GM23338 (cell line): ENCODE data around the gene DDX24. TPM values are rescaled to one million over a fixed set of nuclear protein-coding genes. Genes with fewer than 3 reads are reported as not detected.

Source experiments
- ATAC-seq: fragments of 200-7000 bp; cut with Tn5 transposase; 3 replicates; pipeline ENCODE4 v1.9.1; 2020
- DNase-seq: peaks from one replicate; pipeline ENCODE4 v3.0.0-alpha.2; 2015; ENCODE audit warnings: low spot score
- H2AFZ ChIP-seq: fragments of 200-600 bp; sonication (generic); 2 replicates; pipeline ENCODE4 v1.8.0; 2016; ENCODE audit warnings: antibody characterized with exemption, mild to moderate bottlenecking, moderate library complexity
- H3F3A ChIP-seq: fragments of 200-600 bp; sonication (generic); replicated peaks from 2 replicates; pipeline ENCODE4 v1.8.0; 2017; ENCODE audit warnings: antibody characterized with exemption, mixed run types, low read depth
- H3K27ac ChIP-seq: fragments of 200-600 bp; sonication (generic); 2 replicates; pipeline ENCODE4 v1.6.1; 2016; ENCODE audit warnings: low read depth
- H3K27me3 ChIP-seq: fragments of 200-600 bp; sonication (generic); 2 replicates; pipeline ENCODE4 v1.8.0; 2016; ENCODE audit warnings: mild to moderate bottlenecking, mixed run types, moderate library complexity; ENCODE audit not compliant: insufficient read depth
- H3K36me3 ChIP-seq: fragments of 200-600 bp; sonication (generic); 2 replicates; pipeline ENCODE4 v1.8.0; 2016; ENCODE audit warnings: mild to moderate bottlenecking; ENCODE audit not compliant: insufficient read depth
- H3K4me1 ChIP-seq: fragments of 200-600 bp; sonication (generic); 2 replicates; pipeline ENCODE4 v1.8.0; 2016; ENCODE audit warnings: mild to moderate bottlenecking, moderate library complexity; ENCODE audit not compliant: insufficient read depth
- H3K4me2 ChIP-seq: fragments of 200-600 bp; sonication (generic); 2 replicates; pipeline ENCODE4 v1.7.1; 2017; ENCODE audit warnings: mixed run types
- H3K4me3 ChIP-seq: fragments of 200-600 bp; sonication (generic); 2 replicates; pipeline ENCODE4 v1.6.1; 2016; ENCODE audit warnings: mixed run types
- H3K79me2 ChIP-seq: fragments of 200-600 bp; sonication (generic); replicated peaks from 2 replicates; pipeline ENCODE4 v1.8.0; 2017; ENCODE audit warnings: mild to moderate bottlenecking; ENCODE audit not compliant: insufficient read depth
- H3K9me2 ChIP-seq: fragments of 200-600 bp; sonication (generic); 2 replicates; pipeline ENCODE4 v1.8.0; 2017; ENCODE audit not compliant: insufficient read depth
- H4K20me1 ChIP-seq: fragments of 200-600 bp; sonication (generic); replicated peaks from 2 replicates; pipeline ENCODE4 v1.8.0; 2017; ENCODE audit warnings: mild to moderate bottlenecking; ENCODE audit not compliant: insufficient read depth
- H3K27ac Mint-ChIP-seq: 2 replicates; pipeline ENCODE4 v1.8.0; 2020; ENCODE audit warnings: inconsistent platforms, mild to moderate bottlenecking, moderate library complexity, mixed read lengths
- H3K27me3 Mint-ChIP-seq: 3 replicates; pipeline ENCODE4 v1.8.0; 2022; ENCODE audit warnings: low read depth, mild to moderate bottlenecking, moderate library complexity, mixed read lengths, inconsistent platforms; ENCODE audit not compliant: insufficient read depth, poor library complexity
- H3K36me3 Mint-ChIP-seq: 3 replicates; pipeline ENCODE4 v1.8.0; 2021; ENCODE audit warnings: low read depth, mild to moderate bottlenecking, inconsistent platforms, moderate library complexity, mixed read lengths
- H3K4me1 Mint-ChIP-seq: 3 replicates; pipeline ENCODE4 v1.8.0; 2020; ENCODE audit warnings: mild to moderate bottlenecking, inconsistent platforms, mixed read lengths
- H3K4me3 Mint-ChIP-seq: 3 replicates; pipeline ENCODE4 v1.8.0; 2021; ENCODE audit warnings: moderate library complexity, mild to moderate bottlenecking, inconsistent platforms, mixed read lengths
- H3K9me3 Mint-ChIP-seq: 3 replicates; pipeline ENCODE4 v1.8.0; 2020; ENCODE audit warnings: moderate library complexity, mild to moderate bottlenecking, inconsistent platforms, mixed read lengths
- CREB1 ChIP-seq: fragments of 250-450 bp; sonication (Bioruptor Pico); IDR thresholded peaks from 2 replicates; pipeline ENCODE4 v1.5.0; 2020; ENCODE audit warnings: low read depth, mild to moderate bottlenecking, moderate library complexity
- CTCF ChIP-seq, 2 experiments: fragments of 200-600 bp in 1 of 2; sonication (generic) in 1 of 2; conservative IDR thresholded peaks; 2 replicates each; pipeline versions ENCODE4 v1.5.1 to v1.6.1; 2016 to 2017; ENCODE audit warnings: antibody characterized with exemption in 2 of 2, low read depth in 2 of 2, mild to moderate bottlenecking in 2 of 2, moderate library complexity in 1 of 2
- ETS1 ChIP-seq: IDR thresholded peaks from 2 replicates; pipeline ENCODE4 v1.6.1; 2016; ENCODE audit warnings: antibody characterized with exemption
- EZH2 ChIP-seq: fragments of 200-600 bp; sonication (generic); IDR thresholded peaks from one replicate; pipeline ENCODE4 v1.8.0; 2017; ENCODE audit warnings: antibody characterized with exemption, mild to moderate bottlenecking, low read depth; ENCODE audit not compliant: unreplicated experiment
- EZH2phosphoT487 ChIP-seq: fragments of 200-600 bp; sonication (generic); IDR thresholded peaks from one replicate; pipeline ENCODE4 v1.8.1; 2018; ENCODE audit warnings: antibody characterized with exemption; ENCODE audit not compliant: unreplicated experiment
- JUNB ChIP-seq: IDR thresholded peaks from one replicate; pipeline ENCODE4 v1.6.1; 2016; ENCODE audit warnings: antibody characterized with exemption; ENCODE audit not compliant: unreplicated experiment
- NANOG ChIP-seq: IDR thresholded peaks from 2 replicates; pipeline ENCODE4 v1.6.1; 2016; ENCODE audit warnings: antibody characterized with exemption, borderline replicate concordance
- POLR2AphosphoS5 ChIP-seq: IDR thresholded peaks from 2 replicates; pipeline ENCODE4 v1.6.1; 2016; ENCODE audit warnings: antibody characterized with exemption, low read depth
- STAT1 ChIP-seq: IDR thresholded peaks from one replicate; pipeline ENCODE4 v1.6.1; 2016; ENCODE audit warnings: antibody characterized with exemption; ENCODE audit not compliant: unreplicated experiment
- ZNF114 ChIP-seq: fragments of 250-450 bp; sonication (Bioruptor Pico); IDR thresholded peaks from 2 replicates; pipeline ENCODE4 v1.5.0; 2020; ENCODE audit warnings: mild to moderate bottlenecking, moderate library complexity
- ZNF331 ChIP-seq: fragments of 250-450 bp; sonication (Bioruptor Pico); IDR thresholded peaks from 2 replicates; pipeline ENCODE4 v1.5.0; 2020; ENCODE audit warnings: low read depth, mild to moderate bottlenecking, moderate library complexity
- ZNF462 ChIP-seq: fragments of 250-450 bp; sonication (Bioruptor Pico); IDR thresholded peaks from 2 replicates; pipeline ENCODE4 v1.5.0; 2020; ENCODE audit warnings: mild to moderate bottlenecking, moderate library complexity
- polyA plus RNA-seq: library from polyadenylated mRNA; unstranded; fragments of >200 nt; fragmentation: Nextera tagmentation; extraction: Ambion mirVana; gene quantifications from 2 replicates; pipeline ENCODE4 v1.2.1, GENCODE V29; 2016
- total RNA-seq: library from RNA; depleted of rRNA; stranded (reverse); fragments of >200 nt; shearing (Covaris generic); gene quantifications from 2 replicates; pipeline ENCODE4 v1.2.3, GENCODE V29; 2014
- TF ChIP-seq, protein P1 (sequence below): IDR thresholded peaks from one replicate; pipeline ENCODE4 v1.6.1; 2018; ENCODE audit warnings: antibody characterized with exemption; ENCODE audit not compliant: unreplicated experiment

DDX24 gene
- total and polyA plus RNA-seq, 2 experiments from 2014 or later, result 150 to 265 TPM

GRCh38 chr14:94027566-94028449 is 53.2 kb downstream of the DDX24 start:
- Mint-ChIP-seq H3K36me3 (no peaks in the 10 kb centered on the region; the same call in 2 of the 3 replicates), H3K9me3 (no peaks in the 10 kb centered on the region), H3K4me3 (peak overlapping the region; percentile 69), H3K27ac (no peak overlapping the region), H3K4me1 (peaks cover 11% of the 10 kb centered on the region), H3K27me3 (peaks cover 6% of the 10 kb centered on the region)
- Histone ChIP-seq H3K79me2 (no peaks in the 10 kb centered on the region), H3K9me2 (no peaks in the 10 kb centered on the region), H3K4me1 (no peaks in the 10 kb centered on the region), H3K27me3 (no peaks in the 10 kb centered on the region), H3F3A (no peaks in the 10 kb centered on the region), H3K4me2 (no peak overlapping the region), H4K20me1 (no peaks in the 10 kb centered on the region), H2AFZ (no peak overlapping the region), H3K27ac (no peak overlapping the region), H3K36me3 (no peaks in the 10 kb centered on the region), H3K4me3 (no peak overlapping the region)
- TF ChIP-seq EZH2 (no peak), ZNF462 (CRISPR knock-in tag) (no peak), CTCF (conservative IDR thresholded peaks at IDR 0.05; ENCODE audit: low read depth in 2 of 2) (no peak), POLR2AphosphoS5 (no peak), NANOG (no peak), ETS1 (no peak), JUNB (no peak), ZNF114 (CRISPR knock-in tag) (no peak), CREB1 (CRISPR knock-in tag) (no peak), STAT1 (no peak), ZNF331 (CRISPR knock-in tag) (no peak), EZH2phosphoT487 (no peak)
- TF ChIP-seq, protein P1, sequence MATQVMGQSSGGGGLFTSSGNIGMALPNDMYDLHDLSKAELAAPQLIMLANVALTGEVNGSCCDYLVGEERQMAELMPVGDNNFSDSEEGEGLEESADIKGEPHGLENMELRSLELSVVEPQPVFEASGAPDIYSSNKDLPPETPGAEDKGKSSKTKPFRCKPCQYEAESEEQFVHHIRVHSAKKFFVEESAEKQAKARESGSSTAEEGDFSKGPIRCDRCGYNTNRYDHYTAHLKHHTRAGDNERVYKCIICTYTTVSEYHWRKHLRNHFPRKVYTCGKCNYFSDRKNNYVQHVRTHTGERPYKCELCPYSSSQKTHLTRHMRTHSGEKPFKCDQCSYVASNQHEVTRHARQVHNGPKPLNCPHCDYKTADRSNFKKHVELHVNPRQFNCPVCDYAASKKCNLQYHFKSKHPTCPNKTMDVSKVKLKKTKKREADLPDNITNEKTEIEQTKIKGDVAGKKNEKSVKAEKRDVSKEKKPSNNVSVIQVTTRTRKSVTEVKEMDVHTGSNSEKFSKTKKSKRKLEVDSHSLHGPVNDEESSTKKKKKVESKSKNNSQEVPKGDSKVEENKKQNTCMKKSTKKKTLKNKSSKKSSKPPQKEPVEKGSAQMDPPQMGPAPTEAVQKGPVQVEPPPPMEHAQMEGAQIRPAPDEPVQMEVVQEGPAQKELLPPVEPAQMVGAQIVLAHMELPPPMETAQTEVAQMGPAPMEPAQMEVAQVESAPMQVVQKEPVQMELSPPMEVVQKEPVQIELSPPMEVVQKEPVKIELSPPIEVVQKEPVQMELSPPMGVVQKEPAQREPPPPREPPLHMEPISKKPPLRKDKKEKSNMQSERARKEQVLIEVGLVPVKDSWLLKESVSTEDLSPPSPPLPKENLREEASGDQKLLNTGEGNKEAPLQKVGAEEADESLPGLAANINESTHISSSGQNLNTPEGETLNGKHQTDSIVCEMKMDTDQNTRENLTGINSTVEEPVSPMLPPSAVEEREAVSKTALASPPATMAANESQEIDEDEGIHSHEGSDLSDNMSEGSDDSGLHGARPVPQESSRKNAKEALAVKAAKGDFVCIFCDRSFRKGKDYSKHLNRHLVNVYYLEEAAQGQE, result no peak
- ATAC-seq (no peak), DNase-seq (no peak)
